HG02884 (cell line): Measurements from ENCODE around the gene CCM2.

ENCODE experiments used
- ATAC-seq: cut with Tn5 transposase; IDR thresholded peaks from one replicate; pipeline ENCODE4 v1.9.1; 2021; ENCODE audit warnings: mild to moderate bottlenecking, moderate library complexity; ENCODE audit not compliant: unreplicated experiment

CCM2 gene

DNA sequence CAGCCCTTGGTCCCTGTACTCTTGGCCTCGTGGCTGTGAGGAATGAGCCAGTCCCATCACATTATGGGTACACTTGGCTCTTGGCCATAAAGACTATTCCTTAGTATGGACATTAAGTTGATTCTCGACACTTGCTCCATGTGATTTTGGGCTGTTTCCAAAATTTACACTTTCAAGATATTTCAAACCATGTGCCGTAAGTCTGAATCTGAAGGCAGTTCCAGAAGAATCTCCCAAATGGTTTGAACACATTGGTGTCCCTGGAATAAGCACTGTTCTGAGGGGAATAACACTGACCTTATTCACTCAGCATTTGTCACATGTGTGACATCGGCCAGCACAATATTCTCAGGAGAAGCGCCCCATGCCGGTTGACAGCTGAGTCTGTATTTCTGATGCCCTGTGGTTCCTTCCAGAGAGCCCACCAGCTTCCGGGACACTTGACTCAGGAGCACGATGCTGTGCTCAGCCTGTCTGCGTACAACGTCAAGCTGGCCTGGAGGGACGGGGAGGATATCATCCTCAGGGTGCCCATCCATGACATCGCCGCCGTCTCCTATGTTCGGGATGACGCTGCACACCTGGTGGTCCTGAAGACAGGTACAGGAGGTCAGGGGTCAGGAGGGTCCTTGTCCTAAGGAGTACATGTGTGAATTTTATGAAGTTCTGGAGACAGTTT is 64.2 kb downstream of the CCM2 start:
- no peak for ATAC-seq

DNA sequence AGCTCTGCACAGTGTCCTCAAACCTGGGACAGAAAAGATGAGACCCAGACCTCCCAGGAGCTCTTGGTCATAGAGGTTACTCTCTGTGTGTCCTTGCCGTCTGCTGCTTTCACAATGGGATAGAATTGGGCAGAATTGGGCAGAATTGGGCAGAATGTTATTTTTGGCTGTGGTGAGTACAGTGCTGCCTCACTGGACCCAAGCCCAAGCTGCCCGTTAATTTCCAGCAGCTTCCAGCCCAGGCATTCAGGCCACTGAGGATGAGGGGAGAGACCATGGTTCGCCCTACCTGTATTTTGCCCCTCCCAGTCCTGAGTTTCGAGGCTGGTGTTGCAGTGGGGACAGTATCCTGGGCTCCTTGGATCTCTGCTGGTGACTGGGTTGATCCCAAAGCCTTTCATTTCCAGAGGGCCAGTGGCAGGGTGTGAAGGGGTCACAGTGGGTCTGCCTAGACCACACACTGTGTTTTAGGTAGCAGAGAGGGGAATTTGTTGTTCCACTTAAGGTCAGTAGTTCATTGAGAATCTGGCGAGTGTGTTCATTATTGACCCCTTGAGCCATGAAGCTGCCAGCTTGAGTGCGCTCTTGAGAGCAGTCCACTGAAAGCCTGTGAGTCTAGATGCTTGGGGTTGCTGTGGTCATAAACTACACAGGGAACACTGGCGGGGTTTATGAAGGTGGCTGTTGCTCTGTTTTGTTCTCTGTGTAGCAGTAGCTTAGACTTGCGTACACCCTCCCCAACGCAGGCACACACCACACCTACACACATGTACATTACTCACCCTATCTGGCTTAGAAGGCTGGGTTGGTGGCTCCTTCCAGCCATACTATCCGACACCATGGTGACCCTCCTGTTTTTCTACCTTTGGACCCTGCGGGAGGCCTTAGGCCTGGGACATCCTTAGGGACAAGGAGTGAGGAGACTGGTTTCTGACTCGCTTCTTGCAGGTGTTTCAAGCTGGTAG is 65.3 kb downstream of the CCM2 start:
- no peak for ATAC-seq

GRCh38 chr7:45066409-45066808 is 66.4 kb downstream of the CCM2 start:
- ATAC-seq, result no peak

GRCh38 chr7:45067582-45067981 is 67.6 kb downstream of the CCM2 start:
- no peak for ATAC-seq

DNA sequence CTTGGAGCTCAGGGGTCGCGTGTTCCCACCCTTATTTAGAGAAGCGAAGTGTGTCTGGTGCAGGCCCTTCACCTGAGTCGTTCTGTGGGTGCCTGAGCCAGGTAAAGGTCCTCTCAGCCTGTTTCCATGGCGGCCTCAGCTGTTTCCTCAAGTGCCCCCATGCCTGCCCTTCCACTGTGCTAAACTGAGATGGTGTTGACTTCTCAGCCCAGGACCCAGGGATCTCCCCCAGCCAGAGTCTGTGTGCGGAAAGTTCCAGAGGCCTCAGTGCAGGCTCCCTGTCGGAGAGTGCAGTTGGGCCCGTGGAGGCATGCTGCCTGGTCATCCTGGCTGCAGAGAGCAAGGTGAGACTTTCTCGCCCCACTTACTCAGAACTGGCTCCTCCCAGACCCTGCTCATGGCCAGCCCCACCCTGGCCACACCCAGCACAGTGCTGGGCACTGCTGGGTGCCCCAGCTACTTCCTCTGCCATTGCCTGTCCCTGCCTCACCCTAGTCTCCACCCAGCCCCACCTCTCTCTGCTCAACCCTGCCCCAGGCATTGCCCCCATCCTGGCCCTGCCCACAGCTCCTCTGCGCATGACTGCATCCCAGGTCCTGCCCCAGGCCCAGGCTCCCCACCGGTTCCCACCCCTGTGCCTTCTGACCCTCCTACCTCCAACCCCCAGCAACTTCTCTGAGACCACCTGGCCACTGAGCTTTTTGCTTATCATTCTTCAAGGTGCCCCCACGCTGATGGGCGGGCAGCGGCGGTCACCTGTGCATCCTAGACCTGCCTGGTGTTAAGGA is 68.4 kb downstream of the CCM2 start:
- ATAC-seq, result no peak

DNA sequence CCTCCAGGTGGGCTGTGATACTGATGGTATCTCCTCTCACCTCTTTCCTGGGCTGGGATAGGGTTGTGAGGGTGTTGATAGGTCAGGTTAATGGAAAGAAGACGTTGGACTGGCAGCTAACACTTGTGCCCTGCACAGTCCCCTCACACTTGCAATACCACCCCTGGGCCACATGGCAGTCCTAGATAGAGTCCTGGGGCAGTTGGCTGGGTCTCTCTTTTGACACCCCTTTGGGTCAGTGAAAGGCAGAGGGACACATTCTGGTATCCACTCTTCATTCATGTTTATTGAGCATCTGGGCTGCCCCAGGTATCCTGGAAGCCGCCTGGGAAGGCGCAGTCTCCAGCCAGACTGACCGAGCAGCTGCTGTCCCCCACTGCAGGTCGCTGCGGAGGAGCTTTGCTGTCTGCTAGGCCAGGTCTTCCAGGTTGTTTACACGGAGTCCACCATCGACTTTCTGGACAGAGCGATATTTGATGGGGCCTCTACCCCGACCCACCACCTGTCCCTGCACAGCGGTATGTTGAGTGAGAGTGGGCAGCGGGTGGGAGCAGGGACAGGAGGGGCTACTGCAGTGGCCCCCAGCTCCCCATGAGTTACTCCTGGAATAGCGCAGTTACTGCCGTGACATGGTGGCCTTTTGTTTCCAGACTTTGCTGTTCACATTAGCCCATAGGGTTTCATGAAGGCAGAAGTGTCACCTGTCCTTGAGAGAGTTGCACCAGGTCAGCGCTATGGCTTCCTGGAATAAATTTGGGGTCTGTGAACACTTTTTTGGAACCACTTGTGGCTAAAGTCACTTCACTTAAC is 69.6 kb downstream of the CCM2 start:
- ATAC-seq, result no peak

GRCh38 chr7:45070254-45070642 is 70.2 kb downstream of the CCM2 start:
- ATAC-seq, result no peak

DNA sequence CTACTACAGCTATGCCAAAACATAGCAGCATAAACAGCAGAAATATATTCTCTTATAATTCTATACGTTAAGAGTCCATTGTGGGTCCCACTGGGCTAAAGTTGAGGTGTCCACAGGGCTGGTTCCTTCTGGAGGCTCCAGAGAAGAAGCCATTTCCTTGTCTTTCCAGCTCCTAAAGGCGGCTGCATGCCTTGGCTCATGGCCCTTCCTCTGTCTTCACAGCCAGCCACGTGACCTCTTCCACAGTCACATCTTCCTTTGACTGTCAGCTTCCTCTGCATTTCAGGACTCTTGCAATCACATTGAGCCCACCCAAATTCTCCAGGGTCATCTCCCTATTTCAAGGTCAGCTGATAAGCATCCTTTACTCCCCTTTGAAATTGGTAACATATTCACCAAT is 71.5 kb downstream of the CCM2 start:
- no peak for ATAC-seq

DNA sequence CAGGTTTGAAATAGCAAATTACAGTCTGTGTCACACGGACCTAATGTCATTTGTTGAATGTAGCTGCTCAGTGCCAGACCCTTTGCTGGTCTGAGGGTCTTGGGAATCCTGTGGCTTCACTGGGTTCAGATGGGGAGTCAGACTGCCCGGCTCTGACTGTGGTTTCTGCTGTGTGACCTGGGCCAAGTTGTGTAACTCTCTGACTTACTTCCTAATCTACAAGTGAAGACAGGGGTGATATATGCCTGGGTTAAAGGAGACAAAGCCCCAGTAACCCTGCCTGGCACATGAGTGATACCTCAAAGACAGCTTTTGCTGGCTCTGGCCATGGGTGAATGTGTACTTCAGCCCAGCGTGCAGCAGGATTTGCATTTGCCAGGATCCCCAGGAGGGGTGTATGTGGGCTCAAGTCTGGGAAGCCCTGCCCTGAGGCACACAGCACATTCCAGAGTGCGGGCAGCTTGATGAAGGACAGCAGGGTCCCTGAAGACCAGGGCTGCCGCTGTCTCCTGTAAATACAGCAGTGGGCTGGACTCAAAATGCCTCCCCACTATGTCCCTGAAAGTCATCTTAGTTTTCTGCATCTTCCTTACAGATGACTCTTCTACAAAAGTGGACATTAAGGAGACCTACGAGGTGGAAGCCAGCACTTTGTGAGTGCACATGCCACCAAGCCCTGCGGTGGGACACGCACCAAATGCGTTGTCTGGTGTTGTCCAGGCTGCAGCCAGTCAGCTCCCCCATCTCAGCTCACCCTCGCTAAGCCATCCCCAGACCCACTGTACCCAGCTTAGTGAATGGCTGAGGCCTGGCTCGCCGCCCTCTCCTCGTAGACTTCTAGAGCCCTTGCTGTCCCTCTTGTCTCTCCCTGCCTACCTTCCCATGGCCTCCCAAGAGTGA is 72.4 kb downstream of the CCM2 start:
- ATAC-seq, result no peak

- ATAC-seq, result no peak
Measured at GRCh38 chr7:45073031-45073785, 73.2 kb downstream of the CCM2 start.

- no peak for ATAC-seq
Measured at GRCh38 chr7:45073786-45074527, 74.0 kb downstream of the CCM2 start.

DNA sequence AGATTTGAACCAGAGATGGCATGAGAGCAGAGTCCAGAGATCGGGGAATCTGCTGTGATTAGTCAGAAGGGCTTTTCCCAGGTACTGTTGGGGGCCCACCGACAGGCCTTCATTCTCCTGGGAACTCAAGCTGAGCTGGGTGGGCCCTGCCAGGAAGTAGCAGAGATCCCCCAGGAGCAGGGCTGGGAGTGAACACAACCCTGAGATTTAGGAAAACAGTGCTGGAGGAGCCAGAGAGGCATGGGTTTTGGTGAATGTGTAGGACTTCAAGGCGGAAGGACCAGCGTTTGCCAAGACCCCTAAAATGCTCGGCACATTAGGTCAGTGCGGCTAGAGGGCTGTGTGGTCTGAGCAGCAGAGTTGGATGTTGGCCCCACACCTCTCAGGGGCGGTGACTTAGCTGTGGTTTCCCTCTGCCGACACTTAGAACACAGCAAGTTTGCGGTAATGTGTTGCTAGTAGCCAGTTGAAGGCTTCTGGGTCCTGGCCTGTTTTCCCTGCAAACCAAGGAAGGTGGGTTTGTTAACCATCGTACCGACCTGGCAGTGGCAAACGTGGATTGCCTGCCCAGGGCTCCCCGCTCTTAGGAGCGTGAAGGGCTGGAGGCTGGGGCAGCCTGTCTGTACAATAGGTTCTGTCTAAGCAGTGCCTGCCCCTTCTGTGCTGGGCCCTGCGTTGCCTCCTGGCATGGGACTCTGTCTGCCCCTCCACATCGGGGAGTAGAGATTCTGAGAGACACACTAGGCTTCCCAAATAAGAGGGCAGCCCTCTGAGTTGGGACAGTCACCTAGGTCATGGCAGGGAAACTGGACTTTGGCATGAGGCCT is 74.7 kb downstream of the CCM2 start:
- no peak for ATAC-seq

- no peak for ATAC-seq
Measured at GRCh38 chr7:45075355-45075644, 75.3 kb downstream of the CCM2 start.

DNA sequence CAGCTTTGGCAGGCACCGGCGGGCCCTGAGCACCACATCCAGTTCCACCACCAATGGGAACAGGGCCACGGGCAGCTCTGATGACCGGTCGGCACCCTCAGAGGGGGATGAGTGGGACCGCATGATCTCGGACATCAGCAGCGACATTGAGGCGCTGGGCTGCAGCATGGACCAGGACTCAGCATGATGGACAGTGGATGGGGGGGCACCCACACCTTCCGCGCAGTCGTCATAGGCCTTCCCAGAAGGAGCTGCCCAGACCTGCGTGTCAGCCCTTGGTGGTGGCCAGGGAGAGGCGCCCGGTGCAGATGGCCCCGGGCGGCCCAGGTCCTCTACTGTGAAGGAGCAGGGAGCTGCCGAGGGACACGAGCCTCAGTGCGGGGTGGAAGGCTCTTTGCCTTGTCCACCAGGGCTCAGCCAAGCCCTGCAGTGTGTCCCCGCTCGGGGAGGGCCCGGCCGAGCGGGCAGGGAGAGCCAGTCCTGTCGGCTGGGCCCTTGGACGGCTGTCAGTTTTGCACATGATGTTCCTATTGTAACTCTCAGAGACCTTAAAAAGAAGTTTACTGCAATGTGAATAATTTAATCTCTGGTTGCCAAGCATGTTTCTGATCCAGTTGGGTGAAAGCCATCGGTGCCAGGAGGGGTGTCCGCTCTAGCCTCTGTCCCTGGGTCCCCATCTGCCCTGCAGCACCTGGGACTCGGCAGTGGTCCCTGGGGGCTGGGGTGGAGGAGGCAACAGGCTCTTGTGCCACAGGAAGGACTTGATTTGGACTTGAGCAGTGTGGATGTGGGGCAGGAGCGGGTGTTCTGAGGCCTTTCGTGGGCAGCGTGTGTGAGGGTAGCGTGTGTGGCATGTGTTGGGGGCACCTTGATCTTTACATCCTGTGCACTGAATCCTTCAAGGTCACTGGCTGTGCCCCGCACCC is 76.1 kb downstream of the CCM2 start:
- ATAC-seq, result no peak

DNA sequence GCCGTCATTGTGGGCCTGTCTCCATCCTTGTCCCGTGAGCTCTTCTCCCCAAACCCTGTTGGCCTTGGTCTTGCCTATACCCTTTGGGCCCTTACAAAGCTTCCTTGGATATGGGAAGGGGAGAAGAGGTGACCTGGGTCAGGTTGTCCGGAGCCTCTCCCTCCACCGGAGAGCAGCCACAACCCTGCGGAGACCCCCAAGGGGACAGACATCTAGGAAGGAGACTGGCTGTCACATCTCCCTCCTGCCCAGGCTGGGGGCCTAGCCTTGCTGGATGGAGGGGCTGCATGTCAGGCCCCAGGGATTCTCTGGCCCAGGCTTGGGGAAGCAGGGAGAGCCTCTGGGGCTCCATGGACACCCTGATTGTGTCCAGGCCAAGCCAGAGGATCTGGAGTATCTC is 76.9 kb downstream of the CCM2 start:
- ATAC-seq, result no peak

DNA sequence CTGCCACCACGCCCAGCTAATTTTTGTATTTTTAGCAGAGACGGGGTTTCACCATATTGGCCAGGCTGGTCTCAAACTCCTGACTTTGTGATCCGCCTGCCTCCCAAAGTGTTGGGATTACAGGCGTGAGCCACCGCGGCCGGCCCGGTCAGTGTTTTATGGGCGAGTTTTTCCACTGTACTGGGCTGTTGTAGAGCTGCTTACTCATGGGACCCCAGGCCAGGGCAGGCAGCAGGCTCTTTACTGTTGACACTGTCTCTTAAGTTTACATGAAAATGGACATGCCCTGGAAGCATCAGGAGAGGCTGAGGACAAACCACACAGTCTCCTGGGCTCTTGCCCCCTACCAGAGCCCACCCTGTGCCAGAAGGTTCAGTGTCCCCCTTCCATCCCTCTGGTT is 77.6 kb downstream of the CCM2 start:
- ATAC-seq, result no peak
